Globus pallidus (tissue), 1 donor: ENCODE results near the gene RGS7.
"Not testable (repeated sequence)": the region's sequence is repeated elsewhere in the genome, so short reads cannot be mapped to it uniquely, and the experiment has no call there.

ENCODE experiments used
- DNase-seq: peaks from one replicate; pipeline ENCODE4 v3.0.0-alpha.2; 2015; ENCODE audit warnings: low spot score

The RGS7 gene

DNA sequence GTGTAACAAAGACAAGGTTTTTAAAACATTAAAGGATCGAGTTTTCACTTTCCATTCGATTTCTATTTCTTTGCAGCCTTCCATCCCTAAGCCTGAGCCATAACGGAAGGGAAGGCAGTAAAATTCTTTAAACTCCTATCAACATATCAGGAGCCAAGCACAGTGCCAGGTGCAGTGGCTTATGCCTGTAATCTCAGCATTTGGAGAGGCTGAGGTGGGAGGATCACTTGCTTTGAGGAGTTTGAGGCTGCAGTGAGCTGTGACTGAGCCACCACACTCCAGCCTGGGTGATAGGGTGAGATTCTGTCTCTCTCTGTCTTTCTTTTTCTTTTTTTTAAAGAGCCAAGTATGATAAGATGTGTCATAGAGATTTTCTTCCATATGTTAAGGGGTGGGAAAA is 527.5 kb downstream of the RGS7 start:
- DNase-seq = no peak

DNA sequence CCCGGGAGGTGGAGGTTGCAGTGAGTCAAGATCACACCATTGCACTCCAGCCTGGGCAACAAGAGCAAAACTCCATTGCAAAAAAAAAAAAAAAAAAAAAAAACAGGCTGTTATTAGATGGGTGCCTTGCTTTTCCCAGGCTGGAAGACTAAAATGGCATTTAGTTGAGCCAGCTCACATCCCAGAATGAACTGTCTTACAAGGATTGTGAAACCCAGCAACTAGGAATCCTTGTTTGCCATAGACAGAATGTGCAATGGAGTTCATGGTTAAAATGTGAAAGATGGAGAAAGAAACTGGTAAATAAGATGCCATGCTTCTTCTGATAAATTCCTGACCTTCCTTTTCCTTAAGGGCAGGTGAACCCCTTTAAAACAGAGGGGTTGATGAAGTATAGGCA is 529.2 kb downstream of the RGS7 start:
- DNase-seq = no peak

DNA sequence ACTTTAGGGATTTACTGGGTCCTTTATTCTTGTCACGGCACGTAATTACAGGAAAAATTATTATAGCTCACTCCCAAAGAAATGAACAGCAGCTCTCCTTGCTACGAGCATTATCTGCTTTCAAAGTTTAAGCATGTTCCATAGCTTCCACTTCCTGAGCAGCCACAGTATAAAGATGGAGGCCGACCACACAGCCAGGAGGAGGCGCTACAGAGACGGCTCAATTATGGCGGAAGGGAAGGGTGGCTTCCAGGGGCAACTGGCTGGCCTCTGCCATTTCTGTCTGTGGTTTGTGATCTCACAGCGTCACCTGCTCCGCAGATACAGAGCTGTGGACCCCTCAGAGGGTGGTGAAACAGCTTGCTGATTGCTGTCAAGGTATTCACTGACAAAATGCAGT is 532.8 kb downstream of the RGS7 start:
- DNase-seq = no peak

DNA sequence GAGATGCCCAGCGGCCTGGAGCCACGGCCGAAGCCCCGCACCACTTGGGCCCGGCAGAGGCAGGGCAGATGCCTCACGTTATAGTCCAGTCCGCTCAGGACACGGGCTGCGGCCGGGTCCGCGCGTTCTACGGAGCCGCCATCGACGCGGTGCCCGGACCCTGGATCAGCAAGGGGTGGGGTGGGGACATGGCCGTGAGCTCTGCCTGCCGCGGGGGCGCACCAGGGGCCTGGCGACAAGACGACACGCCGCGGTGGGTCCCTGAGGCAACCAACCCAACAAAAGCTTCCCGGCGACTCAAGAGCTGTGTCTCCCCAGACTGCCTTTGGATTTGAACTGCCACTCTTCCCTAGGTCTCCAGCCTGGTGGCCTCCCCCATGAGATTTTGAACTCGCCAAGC is 533.6 kb downstream of the RGS7 start:
- no peak for DNase-seq

DNA sequence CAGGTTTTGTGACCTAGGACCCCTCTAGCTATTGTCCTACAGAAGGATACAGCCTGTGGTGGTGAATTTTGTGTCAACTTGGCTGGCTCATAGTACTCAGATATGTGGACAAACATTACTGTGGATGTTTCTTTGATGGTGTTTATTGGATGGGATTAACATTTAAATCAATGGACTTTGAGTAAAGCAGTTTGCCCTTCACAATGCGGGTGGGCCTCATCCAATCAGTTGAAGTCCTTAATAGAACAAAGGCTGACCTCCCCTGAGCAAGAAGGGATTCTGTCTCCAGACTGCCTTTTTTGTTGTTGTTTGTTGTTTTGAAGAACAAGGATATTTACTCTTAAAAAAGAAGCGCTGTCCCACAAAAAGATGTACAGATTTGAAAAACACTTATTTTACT is 535.1 kb downstream of the RGS7 start:
- no peak for DNase-seq

DNA sequence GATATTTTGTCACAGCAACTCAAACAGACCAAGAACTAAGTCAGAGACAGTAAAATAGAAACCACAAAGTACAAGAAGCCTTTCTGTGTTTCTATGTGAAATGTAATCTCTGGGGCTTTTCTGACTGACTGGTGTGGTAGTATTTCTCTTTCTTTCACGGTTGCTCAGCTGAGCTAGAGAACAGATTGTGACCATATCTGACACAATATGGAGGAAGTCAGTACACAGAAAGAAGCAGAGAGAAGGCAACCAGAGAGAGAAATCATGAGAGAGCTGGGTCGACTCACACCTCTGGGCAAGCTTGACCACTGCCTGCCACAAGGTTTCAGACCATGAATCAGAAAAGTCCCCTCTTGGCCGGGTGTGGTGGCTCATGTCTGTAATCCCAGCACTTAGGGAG is 536.2 kb downstream of the RGS7 start:
- DNase-seq = no peak

DNA sequence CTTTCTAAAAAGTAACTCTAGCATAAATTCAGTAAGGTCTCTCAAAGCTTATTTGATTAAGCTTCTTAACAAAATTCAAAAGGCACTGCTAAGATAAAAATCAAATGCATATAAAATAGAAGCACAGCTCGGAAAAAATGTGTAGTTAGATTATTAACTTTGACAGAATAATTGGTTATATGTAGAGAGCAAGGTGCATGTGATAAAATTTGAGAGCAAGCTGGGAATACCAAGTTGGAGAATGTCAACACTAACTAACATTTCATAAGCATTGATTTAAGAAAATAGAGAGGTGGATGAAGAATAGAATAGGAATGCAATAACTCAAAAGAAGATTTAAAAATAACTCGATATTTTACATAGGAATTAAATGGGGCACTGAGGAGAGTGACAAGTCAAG is 540.5 kb downstream of the RGS7 start:
- no peak for DNase-seq

DNA sequence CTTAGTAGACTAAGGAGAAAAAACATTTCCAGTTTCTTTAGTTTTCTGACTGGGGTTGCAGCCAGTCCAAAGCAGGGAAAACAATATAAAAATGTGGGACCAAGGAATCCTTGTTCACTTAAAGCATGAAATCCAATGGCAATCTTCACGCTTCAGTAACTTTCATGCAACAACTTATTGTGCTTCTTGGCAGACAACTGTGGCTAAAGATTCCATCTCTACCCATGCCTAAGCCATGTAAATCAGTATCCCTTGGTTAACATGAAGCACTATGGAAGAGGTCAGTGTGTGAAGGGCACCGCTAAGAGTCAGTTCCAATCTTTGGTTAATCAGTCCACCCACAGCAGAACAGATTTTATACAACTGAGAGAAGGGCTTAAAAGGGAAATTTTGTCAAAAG is 543.3 kb downstream of the RGS7 start:
- DNase-seq = no peak

DNA sequence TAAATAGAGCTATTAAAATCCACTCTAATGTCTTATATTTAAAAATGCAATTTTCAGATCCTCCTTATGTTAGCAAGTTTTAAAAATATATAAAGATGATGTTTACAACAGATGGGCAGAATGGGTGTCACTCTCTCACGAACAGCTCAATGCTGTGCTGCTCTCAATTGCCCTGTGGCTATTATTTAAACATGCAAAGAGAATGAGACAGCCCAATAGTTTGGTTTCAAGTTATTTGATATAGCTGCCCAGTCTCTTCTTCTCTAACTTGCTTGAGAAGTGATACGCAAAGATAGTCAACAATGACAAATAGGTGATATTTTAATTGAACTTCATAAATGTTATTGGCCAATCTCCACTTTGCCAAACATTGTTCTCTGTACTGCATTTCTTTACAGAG is 545.7 kb downstream of the RGS7 start:
- DNase-seq = no peak

DNA sequence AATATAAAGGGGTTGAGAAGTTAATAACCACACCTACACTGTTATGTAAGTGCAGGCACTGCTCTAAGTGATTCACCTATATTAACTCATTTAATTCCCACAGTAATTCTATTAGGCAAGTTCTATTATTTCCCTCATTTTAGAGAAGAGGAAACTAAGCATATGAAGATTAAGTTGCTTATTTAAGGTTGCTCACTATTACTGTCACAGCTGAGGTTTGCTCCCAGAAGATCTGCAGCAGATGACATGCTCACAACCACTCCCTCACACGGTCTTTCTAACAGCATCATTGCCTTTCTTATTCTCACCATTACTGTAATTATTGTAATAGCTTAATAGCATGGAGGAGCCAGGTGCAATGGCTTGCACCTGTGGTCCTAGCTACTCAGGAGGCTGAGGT is 548.6 kb downstream of the RGS7 start:
- no peak for DNase-seq

DNA sequence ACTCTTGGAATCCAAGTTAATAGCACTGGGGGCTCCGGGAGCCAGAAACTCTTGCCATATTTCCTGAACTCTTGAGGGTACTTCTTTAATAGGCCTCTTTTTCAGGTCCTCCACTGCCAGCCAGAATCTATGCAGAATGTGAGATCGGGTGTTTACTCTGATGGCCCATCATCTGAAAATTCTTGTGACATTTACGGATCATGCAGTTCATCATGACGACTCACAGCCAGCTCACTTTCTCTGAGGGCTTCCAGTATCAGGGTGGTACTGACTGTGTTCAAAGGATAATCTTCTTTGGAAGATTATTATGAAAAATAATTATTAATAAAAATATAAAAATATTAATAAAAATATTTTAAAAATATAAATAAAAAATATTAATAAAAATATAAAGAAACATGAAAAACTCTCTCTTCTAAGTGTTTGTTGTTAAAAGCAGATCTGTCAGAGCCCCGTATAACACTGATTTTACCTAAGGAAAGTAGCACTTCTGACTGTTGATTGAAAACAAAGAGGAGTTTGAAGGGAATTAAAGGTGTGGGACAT is 550.7 kb downstream of the RGS7 start:
- DNase-seq = no peak

DNA sequence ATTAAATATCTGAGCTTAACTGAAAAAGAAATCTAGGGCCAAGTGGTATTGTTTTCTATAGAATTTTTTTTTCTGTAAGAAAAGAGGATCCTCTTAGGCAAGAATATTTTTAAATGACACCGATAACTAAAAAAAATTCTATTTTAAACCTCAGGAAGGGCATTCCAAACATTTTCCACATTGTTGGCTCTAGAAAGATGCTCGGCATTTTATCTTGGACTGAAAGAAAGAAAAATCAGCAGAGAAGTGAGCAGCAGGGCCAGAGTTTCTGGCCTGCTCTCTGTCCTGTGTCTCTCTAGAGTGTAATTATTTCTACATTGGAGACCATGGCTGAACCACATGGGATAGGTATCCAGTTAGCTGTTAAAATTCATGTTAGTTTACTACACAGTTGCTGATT is 552.5 kb downstream of the RGS7 start:
- no peak for DNase-seq

DNA sequence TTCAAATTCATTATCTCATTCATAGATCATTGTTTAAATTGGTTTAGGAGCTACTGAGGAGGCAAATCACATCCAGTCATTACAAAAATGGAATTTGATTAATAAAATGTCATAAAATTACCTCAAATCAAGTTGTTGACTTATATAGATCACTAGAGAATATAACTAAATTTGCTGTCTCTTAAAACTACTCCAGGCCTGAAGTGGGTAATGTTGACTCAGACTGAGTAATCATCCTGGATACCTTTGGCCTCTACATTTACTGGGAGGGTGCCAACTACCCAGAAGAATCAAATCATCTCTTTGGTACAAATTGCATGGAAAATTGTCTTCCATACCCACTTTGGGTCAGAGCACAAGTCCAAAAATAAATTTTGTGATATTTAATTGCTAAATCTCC is 553.9 kb downstream of the RGS7 start:
- DNase-seq = no peak

DNA sequence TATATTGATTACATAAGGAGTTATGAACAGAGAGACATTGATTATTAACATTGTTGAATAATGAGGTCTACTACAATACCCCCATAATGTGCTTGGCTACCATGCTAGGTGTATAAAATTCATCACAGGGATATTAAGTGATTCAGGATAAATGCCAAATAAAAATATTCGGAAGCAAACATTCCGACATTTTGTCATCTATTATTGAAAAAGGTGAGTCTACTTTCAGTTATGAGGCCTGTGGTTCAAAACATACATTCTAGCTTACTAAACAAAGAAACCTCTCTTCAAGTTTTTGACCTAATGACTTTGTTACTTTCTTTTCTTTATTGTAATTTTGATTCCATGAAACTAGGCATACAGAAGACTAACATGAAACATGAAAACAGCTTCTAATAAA is 554.7 kb downstream of the RGS7 start:
- no peak for DNase-seq

DNA sequence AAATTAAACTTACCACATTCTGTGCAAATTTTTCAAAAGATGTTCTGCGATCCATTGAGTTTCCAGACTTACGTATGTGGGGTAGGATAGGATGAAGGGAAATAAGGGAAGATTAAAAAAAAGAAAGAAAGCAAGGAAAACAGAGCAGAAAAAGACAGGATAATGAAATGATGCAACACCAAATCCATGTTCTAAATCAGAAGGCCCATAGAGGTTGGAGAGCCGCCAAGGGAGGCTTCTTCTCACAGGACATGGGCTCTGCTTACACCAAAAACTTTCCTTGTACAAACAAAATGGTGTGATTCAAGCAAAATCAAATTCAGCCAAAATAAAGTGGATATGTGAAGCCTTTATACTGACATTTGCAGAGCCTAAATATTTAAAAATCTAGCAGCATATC is 555.6 kb downstream of the RGS7 start:
- no peak for DNase-seq

DNA sequence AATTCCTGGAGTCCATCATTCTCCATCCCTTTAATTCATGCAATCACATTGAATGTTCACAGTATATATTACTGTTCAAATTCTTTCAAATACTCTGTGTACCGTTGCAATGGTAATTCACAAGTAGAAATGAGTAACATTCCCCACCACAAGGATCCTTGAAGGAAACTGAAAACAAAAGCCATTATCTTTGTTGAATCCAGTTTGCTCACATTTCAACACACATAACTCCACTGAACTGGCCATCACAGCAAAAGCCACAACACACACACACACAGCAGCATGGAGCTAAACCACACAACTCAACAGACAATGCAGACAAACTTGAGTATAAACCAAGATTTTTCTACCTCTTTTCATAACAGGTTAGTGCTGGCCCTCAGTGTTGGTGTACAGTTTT is 556.7 kb downstream of the RGS7 start:
- DNase-seq = no peak

DNA sequence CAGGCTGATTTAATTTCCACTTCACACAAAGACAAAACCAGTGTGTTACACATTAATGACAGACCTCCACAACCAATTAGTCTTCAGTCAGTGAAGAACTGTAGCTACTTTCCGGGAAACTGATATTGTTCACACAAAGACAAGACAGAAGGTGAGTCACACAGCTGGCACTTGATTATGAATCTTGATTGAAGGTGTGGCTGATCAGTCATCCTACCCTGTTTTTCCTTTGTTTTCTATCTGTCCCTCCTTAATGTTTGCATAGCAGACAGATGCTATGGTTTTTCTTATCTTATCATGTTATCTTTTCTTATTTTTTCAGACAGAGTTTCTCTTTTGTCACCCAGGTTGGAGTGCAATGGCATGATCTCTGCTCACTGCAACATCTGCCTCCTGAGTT is 560.0 kb downstream of the RGS7 start:
- no peak for DNase-seq

DNA sequence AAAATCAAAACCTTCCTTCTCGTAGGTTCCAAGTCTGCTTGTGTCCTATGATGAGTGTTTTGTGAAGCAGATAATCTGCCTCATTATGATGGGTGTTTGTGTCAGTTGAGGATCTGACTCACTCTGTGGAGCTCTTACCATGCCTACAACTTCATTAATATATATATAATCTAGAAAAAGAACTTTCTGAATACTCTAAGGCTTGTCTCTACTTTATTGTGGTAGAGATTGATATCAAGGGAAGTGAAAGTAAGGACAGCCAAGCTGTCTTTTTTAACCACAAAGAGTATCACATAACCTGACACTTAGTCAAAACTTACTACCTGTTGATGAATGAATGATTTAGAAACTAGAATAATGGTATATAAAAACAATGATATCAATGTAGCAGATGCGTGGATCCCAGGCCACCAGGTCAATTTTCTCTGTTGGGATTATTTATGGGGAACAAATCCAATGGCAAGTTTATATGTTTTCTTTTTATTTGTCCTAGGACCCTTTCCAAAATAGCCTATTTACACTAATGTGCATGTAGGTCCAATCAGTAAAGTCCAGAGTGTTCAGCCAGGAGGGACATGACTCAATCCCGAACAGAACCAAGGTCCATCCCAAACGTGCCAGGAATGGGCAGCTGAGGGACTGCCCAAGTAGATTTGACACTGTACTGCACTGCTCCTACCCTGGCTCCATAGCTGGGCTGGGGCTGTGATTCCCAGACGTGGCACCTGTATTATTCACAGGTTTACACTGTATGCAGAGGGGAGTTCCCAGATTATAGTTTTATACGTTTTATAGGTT is 562.8 kb downstream of the RGS7 start:
- DNase-seq = no peak

DNA sequence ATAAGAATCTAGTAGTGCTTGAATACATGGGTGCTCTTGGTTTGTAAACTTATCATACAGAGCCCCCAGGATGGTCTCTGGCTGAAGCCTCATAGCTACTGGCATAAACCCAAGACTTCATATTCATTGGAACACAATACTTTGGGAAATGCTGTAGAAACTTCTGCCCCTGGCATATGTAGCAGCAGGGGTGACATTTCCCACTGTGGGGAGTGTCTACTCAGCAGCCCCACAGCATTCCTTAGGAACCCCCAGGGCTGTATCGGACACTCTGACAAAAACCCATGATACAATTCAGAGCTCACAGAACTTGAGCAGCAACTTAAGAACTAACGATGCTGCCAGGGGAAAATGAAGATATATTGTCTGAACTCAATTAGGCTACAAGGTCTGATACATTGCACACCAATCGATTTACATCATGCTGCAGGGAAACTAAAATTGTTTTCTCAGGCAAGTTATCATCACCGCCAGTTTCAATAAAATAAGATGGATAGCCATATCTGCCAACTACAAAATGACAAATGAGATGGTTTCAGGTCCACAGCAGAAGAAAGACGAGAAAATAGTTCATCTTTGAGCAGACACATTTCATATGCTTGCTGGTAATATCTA is 564.0 kb downstream of the RGS7 start:
- no peak for DNase-seq

DNA sequence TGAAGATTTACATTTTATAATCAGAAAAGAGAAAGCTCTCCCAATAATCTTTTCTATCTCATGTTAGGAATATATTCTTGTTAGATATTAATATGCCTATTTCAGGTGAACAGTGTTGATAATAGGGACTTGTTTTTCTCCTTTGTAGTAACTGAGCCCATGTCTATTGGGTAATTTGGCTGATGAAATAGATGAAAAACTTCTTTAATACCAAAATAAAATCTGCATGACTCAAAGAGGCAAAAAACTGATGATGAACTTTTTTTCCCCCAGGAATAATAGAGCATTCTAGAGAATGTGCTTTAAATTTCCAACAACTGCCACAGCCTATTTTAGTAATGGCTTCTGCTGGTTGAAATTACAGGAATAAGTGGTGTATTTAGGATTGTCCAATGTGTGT is 566.1 kb downstream of the RGS7 start:
- no peak for DNase-seq

DNA sequence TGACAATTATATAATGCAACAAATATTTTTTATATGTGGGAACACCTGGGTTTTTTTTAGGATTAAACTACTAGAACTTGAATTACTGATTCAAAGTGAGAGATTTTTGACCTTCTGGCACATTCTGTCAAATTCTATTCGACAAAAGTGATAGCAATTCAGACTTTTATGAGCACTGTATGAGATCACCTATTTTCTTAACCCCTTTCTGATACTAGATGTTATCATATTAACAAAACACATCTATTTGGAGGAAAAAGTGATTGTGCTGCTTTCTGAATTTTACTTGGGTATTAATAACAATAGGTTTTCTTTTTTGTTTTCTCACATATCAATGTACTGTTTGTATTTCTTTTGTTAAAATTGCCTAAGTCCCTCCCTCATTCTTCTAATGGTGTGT is 570.1 kb downstream of the RGS7 start:
- no peak for DNase-seq

DNA sequence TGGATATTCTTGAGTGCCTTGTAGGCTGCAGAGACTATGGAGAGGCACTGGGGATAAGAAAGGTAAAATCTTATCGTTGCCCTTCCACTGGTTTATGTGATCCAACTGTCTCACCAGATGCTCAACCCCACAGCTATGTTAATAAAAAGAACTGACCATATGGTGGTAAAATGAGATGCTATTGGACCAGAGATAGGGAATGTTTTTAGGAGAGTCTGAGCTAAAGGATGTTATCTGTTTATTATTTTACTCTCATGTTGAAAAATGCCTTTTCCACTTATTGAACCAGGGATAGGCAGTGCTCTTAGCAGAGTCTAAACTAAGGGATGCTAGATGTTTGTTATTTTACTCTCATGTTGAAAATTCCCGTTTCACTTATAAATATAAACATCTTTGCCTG is 572.2 kb downstream of the RGS7 start:
- DNase-seq = no peak

DNA sequence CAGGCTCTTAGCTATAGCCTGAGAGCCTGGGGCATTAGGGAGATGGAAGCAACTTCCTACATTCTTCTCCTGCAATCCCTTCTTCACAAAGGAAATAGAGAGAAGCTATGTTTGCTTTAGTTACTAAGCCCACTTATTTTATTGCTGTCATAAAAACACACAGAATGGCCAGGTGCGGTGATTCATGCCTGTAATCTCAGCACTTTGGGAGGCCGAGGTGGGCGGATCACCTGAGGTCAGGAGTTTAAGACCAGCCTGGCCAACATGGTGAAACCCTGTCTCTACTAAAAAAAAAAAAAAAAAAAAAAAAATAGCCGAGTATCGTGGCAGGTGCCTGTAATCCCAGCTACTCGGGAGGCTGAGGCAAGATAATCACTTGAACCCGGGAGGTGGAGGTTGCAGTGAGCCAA is 573.3 kb downstream of the RGS7 start:
- not testable (repeated sequence) for DNase-seq

DNA sequence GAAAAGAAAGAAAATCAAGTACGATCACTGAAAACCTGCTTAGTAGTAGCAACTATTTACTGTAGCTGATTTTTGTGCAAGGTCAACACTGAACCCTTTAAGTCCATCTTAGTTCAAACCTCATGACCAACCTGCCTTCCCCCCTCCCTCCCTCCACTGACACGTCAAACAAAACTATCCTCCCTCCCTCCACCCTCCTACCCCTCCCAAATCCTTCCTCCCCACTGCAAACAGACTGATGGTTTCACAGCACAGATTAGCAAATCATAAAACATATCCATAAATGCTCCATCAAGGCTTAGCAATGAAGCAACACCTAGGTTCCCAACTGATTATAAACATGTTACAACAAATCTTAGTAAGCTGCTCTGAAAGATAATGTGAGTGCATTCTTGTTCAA is 580.8 kb downstream of the RGS7 start:
- DNase-seq = no peak
